ENCODE measurements around the gene ZNF688. TPM values are rescaled to one million over a fixed set of nuclear protein-coding genes. Genes with fewer than 3 reads are reported as not detected.
A peak's percentile ranks its signal among the peaks of the same experiment; 100 is the strongest.

The ZNF688 gene
- total and polyA plus RNA-seq, 12 donors: 6.3 to 23.8 (median 12.4) TPM

GRCh38 chr16:30558789-30559377, 12.6 kb downstream of the ZNF688 start:
- 87 to 88% methylated on average over 21 of the region's 21 CpGs for WGBS, 2 donors
- no peak for ATAC-seq
- Histone ChIP-seq H3K9me3 (no peaks in the 10 kb centered on the region), H3K27ac (peak overlapping the region; percentile 21 to 99 (median 95)), H3K27me3 (no peaks in the 10 kb centered on the region), H3K4me3 (peak overlapping the region in 9 of 10 donors; percentile 4 to 98 (median 79)), H3K36me3 (peaks cover 0 to 29% (median 15%) of the 10 kb centered on the region in 9 donors), H3K4me1 (peaks cover 0 to 57% (median 40%) of the 10 kb centered on the region in 9 donors)
- no peak for DNase-seq
- no peak for TF ChIP-seq CTCF (IDR thresholded peaks at IDR 0.05)
- intact Hi-C loops (cut with DNase I): loop anchor here in 6 of 10 donors (1.0 to 2.0 kb wide), 4 partner anchors 11 to 32 kb away; partner anchors contain the start of genes ZNF747 (in 2 of the 6) and ZNF768 (in 1 of the 6)

DNA sequence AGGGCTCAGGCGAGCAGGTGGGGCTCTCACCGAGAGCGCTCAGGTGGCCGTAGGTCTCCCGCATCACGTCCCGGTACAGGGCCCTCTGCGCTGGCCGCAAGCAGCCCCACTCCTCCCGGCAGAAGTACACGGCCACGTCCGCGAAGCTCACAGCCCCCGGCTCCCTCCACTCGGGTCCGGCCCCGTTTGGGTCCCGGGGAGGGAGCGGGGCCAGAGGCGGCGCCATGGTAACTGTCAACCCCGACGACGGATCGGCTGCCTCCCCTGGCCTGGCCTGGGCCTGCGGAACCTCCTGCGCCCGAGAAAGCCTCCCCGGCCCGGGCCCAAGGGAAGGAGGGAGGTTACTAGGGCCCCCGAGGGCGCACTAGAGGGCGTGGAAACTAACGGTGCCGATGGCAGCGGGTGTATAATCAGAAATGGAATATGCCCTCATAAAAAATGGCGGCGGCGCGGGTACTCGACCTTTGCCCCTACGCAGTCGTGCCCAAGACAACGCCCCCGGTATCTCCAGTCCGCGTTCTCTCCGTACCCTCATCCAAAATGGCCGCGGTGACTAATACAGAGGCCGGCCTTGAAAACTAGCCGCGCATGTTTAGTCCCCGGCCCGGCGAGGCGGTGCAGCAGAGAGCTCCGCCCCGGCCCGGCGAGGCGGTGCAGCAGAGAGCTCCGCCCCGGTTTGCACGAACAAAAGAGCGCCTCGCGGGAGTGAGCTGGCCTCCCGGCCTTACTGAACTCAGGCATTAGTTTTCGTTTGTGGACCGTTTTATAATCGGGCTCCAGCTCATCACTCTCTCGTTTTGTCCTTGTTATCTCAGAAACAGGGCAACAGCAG, 13.3 kb downstream of the ZNF688 start, which contains the start of gene ZNF764:
ZNF764 (minus strand) TSS at position 418 of the 832 bp plus-strand sequence; CDS start at position 226, 192 bp downstream.
- no peaks in the 10 kb centered on the region for H3K9me3 ChIP-seq
- intact Hi-C loops (cut with DNase I): loop anchor here in 9 of 10 donors (1.0 to 2.0 kb wide), 3 partner anchors 23 to 31 kb away; partner anchors contain the start of genes ZNF747 (in 5 of the 9) and ZNF768 (in 1 of the 9)
- TF ChIP-seq CTCF (IDR thresholded peaks at IDR 0.05): peak in 1 of 9 donors; percentile 12
- H3K27me3 ChIP-seq: no peaks in the 10 kb centered on the region
- 0% methylated on average over 74 of the region's 74 CpGs for WGBS, 2 donors
- peak within 1 kb of the TSS; percentile 52 to 98 (median 80) for H3K4me3 ChIP-seq
- peak; percentile 96 to 99 for DNase-seq
- H3K27ac ChIP-seq: peak within 1 kb of the TSS; percentile 86 to 99 (median 96)
- H3K4me1 ChIP-seq: peaks cover 0 to 64% (median 47%) of the 10 kb centered on the region in 9 donors
- H3K36me3 ChIP-seq: peaks cover 0 to 33% (median 15%) of the 10 kb centered on the region in 9 donors
- ATAC-seq: peak; percentile 95 to 99 (median 97)

GRCh38 chr16:30557707-30557956, 13.9 kb downstream of the ZNF688 start:
- 0 to 1% methylated on average over 15 to 17 of the region's 17 CpGs for WGBS, 2 donors
- no peak for DNase-seq
- Histone ChIP-seq H3K36me3 (peaks cover 0 to 38% (median 15%) of the 10 kb centered on the region in 9 donors), H3K27ac (peak overlapping the region; percentile 86 to 99 (median 96)), H3K27me3 (no peaks in the 10 kb centered on the region), H3K4me3 (peak overlapping the region; percentile 52 to 98 (median 80)), H3K9me3 (no peaks in the 10 kb centered on the region), H3K4me1 (peaks cover 0 to 69% (median 52%) of the 10 kb centered on the region in 9 donors)
- peak in 2 of 8 donors; percentile 1 to 28 for ATAC-seq
- intact Hi-C loops (cut with DNase I): loop anchor here in 3 of 10 donors (2.0 kb wide), 1 partner anchor 23 kb away; the partner anchor contains the start of gene ZNF747 (in 3 of the 3)
- no peak for TF ChIP-seq CTCF (IDR thresholded peaks at IDR 0.05)

DNA sequence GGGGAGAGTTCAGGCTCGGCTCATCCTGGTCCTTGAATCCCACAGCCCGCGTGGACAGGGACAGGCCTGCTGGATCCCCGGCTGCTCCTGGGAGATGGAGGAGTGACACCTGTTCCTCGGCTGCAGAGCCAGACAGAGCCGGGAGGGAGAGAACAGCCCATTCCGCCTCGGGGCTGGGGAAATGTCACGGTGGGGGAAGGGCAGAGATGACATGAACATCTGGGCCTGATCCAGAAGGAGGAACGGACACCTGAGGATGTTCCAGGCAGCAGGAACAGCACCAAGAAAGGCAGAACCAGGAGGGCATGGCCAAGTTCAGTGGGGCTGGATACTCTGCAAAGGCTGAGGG, 15.4 kb downstream of the ZNF688 start:
- WGBS, 2 donors: 53 to 55% methylated on average over 10 of the region's 10 CpGs
- ATAC-seq (no peak), DNase-seq (no peak)
- Histone ChIP-seq H3K36me3 (peaks cover 0 to 40% (median 15%) of the 10 kb centered on the region in 9 donors), H3K4me1 (peaks cover 0 to 74% (median 54%) of the 10 kb centered on the region in 9 donors), H3K27me3 (no peaks in the 10 kb centered on the region), H3K9me3 (no peaks in the 10 kb centered on the region), H3K4me3 (no peak overlapping the region), H3K27ac (peak overlapping the region in 1 of 10 donors; percentile 99)
- TF ChIP-seq CTCF (IDR thresholded peaks at IDR 0.05): no peak
- intact Hi-C loops (cut with DNase I): loop anchor here in 3 of 10 donors (2.0 kb wide), 1 partner anchor 21 kb away; the partner anchor contains the start of gene ZNF747 (in 3 of the 3)

Measured in heart right ventricle (tissue), 16 donors.